ENCODE measurements around the gene CLDN1. TPM values are rescaled to one million over a fixed set of nuclear protein-coding genes. Genes with fewer than 3 reads are reported as not detected.

The CLDN1 gene
- total RNA-seq, 1 donor from 2014 or later, result 0.08 TPM

GRCh38 chr3:190288836-190289235 lies 33.4 kb downstream of the CLDN1 start:
- DNase-seq, result no peak
- Histone ChIP-seq H3K27me3 (ENCODE audit: low read depth) (no peaks in the 10 kb centered on the region), H3K4me1 (no peaks in the 10 kb centered on the region), H3K9me3 (replicated peaks) (peaks cover 24% of the 10 kb centered on the region), H3K4me3 (no peak overlapping the region), H3K27ac (replicated peaks) (no peak overlapping the region), H3K36me3 (no peaks in the 10 kb centered on the region)
- intact Hi-C loops (cut with micrococcal nuclease), result no loop called here
- TF ChIP-seq CTCF (IDR thresholded peaks at IDR 0.05; ENCODE audit: borderline replicate concordance), result no peak

- no peaks in the 10 kb centered on the region for H3K27me3 ChIP-seq (ENCODE audit: low read depth)
- H3K27ac ChIP-seq (replicated peaks), result no peak overlapping the region
- peaks cover 16% of the 10 kb centered on the region for H3K9me3 ChIP-seq (replicated peaks)
- no peak overlapping the region for H3K4me3 ChIP-seq
- intact Hi-C loops (cut with micrococcal nuclease), result no loop called here
- no peak for TF ChIP-seq CTCF (IDR thresholded peaks at IDR 0.05; ENCODE audit: borderline replicate concordance)
- H3K36me3 ChIP-seq, result no peaks in the 10 kb centered on the region
- H3K4me1 ChIP-seq, result peaks cover 6% of the 10 kb centered on the region
- no peak for DNase-seq
Observed at GRCh38 chr3:190286014-190286413, 36.2 kb downstream of the CLDN1 start.

- no peaks in the 10 kb centered on the region for H3K36me3 ChIP-seq
- H3K4me3 ChIP-seq, result no peak overlapping the region
- peaks cover 16% of the 10 kb centered on the region for H3K9me3 ChIP-seq (replicated peaks)
- DNase-seq, result no peak
- no peak overlapping the region for H3K27ac ChIP-seq (replicated peaks)
- TF ChIP-seq CTCF (IDR thresholded peaks at IDR 0.05; ENCODE audit: borderline replicate concordance), result no peak
- H3K27me3 ChIP-seq (ENCODE audit: low read depth), result no peaks in the 10 kb centered on the region
- H3K4me1 ChIP-seq, result peaks cover 8% of the 10 kb centered on the region
- intact Hi-C loops (cut with micrococcal nuclease), result no loop called here
Observed at GRCh38 chr3:190281308-190282051, 40.8 kb downstream of the CLDN1 start.

GRCh38 chr3:190279690-190280089 lies 42.6 kb downstream of the CLDN1 start:
- no peak for TF ChIP-seq CTCF (IDR thresholded peaks at IDR 0.05; ENCODE audit: borderline replicate concordance)
- Histone ChIP-seq H3K27ac (replicated peaks) (no peak overlapping the region), H3K4me1 (peaks cover 8% of the 10 kb centered on the region), H3K36me3 (no peaks in the 10 kb centered on the region), H3K4me3 (no peak overlapping the region), H3K27me3 (ENCODE audit: low read depth) (no peaks in the 10 kb centered on the region), H3K9me3 (replicated peaks) (no peaks in the 10 kb centered on the region)
- DNase-seq, result no peak
- intact Hi-C loops (cut with micrococcal nuclease), result no loop called here

- Histone ChIP-seq H3K27ac (replicated peaks) (no peak overlapping the region), H3K27me3 (ENCODE audit: low read depth) (no peaks in the 10 kb centered on the region), H3K4me3 (no peak overlapping the region), H3K9me3 (replicated peaks) (no peaks in the 10 kb centered on the region), H3K4me1 (no peaks in the 10 kb centered on the region), H3K36me3 (no peaks in the 10 kb centered on the region)
- no peak for TF ChIP-seq CTCF (IDR thresholded peaks at IDR 0.05; ENCODE audit: borderline replicate concordance)
- DNase-seq, result no peak
- intact Hi-C loops (cut with micrococcal nuclease), result no loop called here
Observed at GRCh38 chr3:190272747-190273146, 49.5 kb downstream of the CLDN1 start.
